Transverse colon (tissue), 4 donors: ENCODE data around the gene GPR176.

Experiments used
- CTCF ChIP-seq, 5 experiments: fragments of 200-600 bp in 3 of 5; fragments of 450-650 bp in 2 of 5; sonication (generic) in 3 of 5; IDR thresholded peaks; 1 replicate in 2 of 5; 2 replicates in 3 of 5; pipeline ENCODE4 v1.5.1; 2016 to 2017; ENCODE audit warnings: antibody characterized with exemption in 5 of 5, inconsistent platforms in 3 of 5, mild to moderate bottlenecking in 2 of 5, moderate library complexity in 1 of 5
- EP300 ChIP-seq: sonication (generic); formaldehyde crosslinking; IDR thresholded peaks from one replicate; pipeline ENCODE4 v1.6.1; 2017; ENCODE audit warnings: antibody characterized with exemption, low read depth
- POLR2A ChIP-seq: fragments of 450-650 bp; IDR thresholded peaks from one replicate; pipeline ENCODE4 v1.6.1; 2016; ENCODE audit warnings: antibody characterized with exemption, mild to moderate bottlenecking, moderate library complexity
- POLR2AphosphoS5 ChIP-seq, 3 donors: sonication (generic); formaldehyde crosslinking; IDR thresholded peaks; one replicate each; pipeline ENCODE4 v1.6.1; 2016; ENCODE audit warnings: antibody characterized with exemption in 3 of 3

DNA sequence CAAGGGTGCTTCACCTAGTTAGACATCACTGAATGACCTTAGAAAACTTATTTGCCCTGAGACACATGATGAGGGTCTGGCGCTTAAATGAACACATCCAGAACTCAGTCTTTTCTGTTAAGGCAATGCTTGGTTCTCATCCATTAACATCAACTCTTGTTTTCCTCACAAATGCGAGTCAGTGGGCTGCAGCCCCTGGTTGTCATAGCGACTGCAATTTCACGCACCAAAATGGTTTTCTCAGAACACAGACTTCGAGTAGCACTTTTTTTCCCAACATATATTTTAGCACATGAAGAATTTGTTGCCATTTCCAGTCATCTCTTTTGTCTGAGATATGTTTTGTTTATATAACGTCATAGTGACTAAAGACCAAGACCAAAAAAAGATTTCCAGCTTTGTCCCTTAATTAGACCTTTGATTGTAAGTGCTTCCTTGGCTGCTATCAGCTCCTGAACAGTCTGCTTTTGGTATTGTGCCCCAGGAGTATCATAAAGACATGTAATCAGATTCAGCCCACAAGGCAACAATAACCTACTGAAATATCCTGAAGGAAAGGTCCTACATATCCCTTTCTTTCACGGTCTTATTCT lies 68.5 kb downstream of the GPR176 start:
- TF ChIP-seq CTCF (IDR thresholded peaks at IDR 0.05) (no peak), POLR2A (no peak), EP300 (no peak), POLR2AphosphoS5 (IDR thresholded peaks at IDR 0.05) (no peak)
